ENCODE results near the gene SCGN.
"Not testable (repeated sequence)": the region's sequence is repeated elsewhere in the genome, so short reads cannot be mapped to it uniquely, and the experiment has no call there.

SCGN gene

GRCh38 chr6:25727028-25727427, 75.0 kb downstream of the SCGN start:
- no peak for DNase-seq (ENCODE audit: low read depth, low spot score)

- DNase-seq (ENCODE audit: low read depth, low spot score): no peak
Observed at GRCh38 chr6:25730907-25731306, 78.9 kb downstream of the SCGN start.

- DNase-seq (ENCODE audit: low read depth, low spot score): no peak
Observed at GRCh38 chr6:25731721-25732120, 79.7 kb downstream of the SCGN start.

- no peak for DNase-seq (ENCODE audit: low read depth, low spot score)
Observed at GRCh38 chr6:25732468-25733198, 80.6 kb downstream of the SCGN start.

GRCh38 chr6:25735261-25735660, 83.2 kb downstream of the SCGN start:
- DNase-seq (ENCODE audit: low read depth, low spot score): no peak

- no peak for DNase-seq (ENCODE audit: low read depth, low spot score)
Observed at GRCh38 chr6:25743868-25744267, 91.9 kb downstream of the SCGN start.

GRCh38 chr6:25745836-25746235, 93.8 kb downstream of the SCGN start:
- DNase-seq (ENCODE audit: low read depth, low spot score): no peak

- no peak for DNase-seq (ENCODE audit: low read depth, low spot score)
Observed at GRCh38 chr6:25746968-25747367, 95.0 kb downstream of the SCGN start.

GRCh38 chr6:25747477-25747876, 95.5 kb downstream of the SCGN start:
- no peak for DNase-seq (ENCODE audit: low read depth, low spot score)

- DNase-seq (ENCODE audit: low read depth, low spot score): no peak
Observed at GRCh38 chr6:25748049-25748448, 96.0 kb downstream of the SCGN start.

GRCh38 chr6:25748601-25749517, 96.8 kb downstream of the SCGN start:
- not testable (repeated sequence) for DNase-seq (ENCODE audit: low read depth, low spot score)

GRCh38 chr6:25749837-25750236, 97.8 kb downstream of the SCGN start:
- no peak for DNase-seq (ENCODE audit: low read depth, low spot score)

GRCh38 chr6:25750906-25751305, 98.9 kb downstream of the SCGN start:
- no peak for DNase-seq (ENCODE audit: low read depth, low spot score)
